Liver (tissue), 3 donors: ENCODE data around the gene NECTIN4.

ENCODE experiments used
- EGR1 ChIP-seq, 2 donors: IDR thresholded peaks; 2 replicates each; pipeline ENCODE4 v1.6.1; 2016 to 2018; ENCODE audit warnings: antibody characterized with exemption in 2 of 2, low read depth in 2 of 2
- GABPA ChIP-seq, 2 donors: IDR thresholded peaks in 1 of 2; conservative IDR thresholded peaks in 1 of 2; 2 replicates each; pipeline ENCODE4 v1.6.1; 2016; ENCODE audit warnings: antibody characterized with exemption in 2 of 2, mild to moderate bottlenecking in 1 of 2, moderate library complexity in 1 of 2
- JUND ChIP-seq, 2 donors: IDR thresholded peaks; 2 replicates each; pipeline ENCODE4 v1.6.1; 2016; ENCODE audit warnings: antibody characterized with exemption in 2 of 2
- RAD21 ChIP-seq, 2 donors: IDR thresholded peaks; 2 replicates each; pipeline ENCODE4 v1.6.1; 2016; ENCODE audit warnings: antibody characterized with exemption in 2 of 2, mild to moderate bottlenecking in 2 of 2
- TAF1 ChIP-seq: conservative IDR thresholded peaks from 2 replicates; pipeline ENCODE4 v1.6.1; 2016; ENCODE audit warnings: antibody characterized with exemption, mild to moderate bottlenecking
- TF ChIP-seq, protein P1 (sequence below): IDR thresholded peaks from 2 replicates; pipeline ENCODE4 v1.6.1; 2016; ENCODE audit warnings: antibody characterized with exemption
- TF ChIP-seq, protein P2 (sequence below): fragments of 150-350 bp; IDR thresholded peaks from 2 replicates; pipeline ENCODE4 v1.5.1; 2017; ENCODE audit warnings: improper control_type of control experiment, low read depth, low read length; ENCODE audit not compliant: missing input control
- TF ChIP-seq, protein P3 (sequence below): IDR thresholded peaks from 2 replicates; pipeline ENCODE4 v1.6.1; 2016; ENCODE audit warnings: antibody characterized with exemption, mild to moderate bottlenecking
- donor health status: healthy.
- donor health status: healthy.

DNA sequence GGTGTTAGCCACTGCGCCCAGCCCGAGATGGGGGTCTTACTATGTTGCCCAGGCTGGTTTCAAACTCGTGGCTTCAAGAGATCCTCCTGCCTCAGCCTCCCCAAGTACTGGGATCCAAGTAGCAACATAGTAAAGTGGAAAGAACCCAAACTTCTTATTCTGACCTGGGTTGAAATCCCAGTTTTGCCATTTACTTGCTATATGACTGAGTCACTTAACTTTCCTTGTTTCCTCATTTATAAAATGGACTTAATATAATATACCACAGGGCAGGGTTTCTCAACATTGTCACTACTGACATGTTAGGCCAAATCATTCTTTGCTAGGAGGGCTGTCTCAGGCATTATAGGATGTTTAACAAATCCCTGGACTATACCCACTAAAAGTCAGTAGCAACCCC, 21.8 kb upstream of the NECTIN4 start:
- TF ChIP-seq TAF1 (no peak), EGR1 (IDR thresholded peaks at IDR 0.05; ENCODE audit: low read depth in 2 of 2) (no peak), JUND (IDR thresholded peaks at IDR 0.05) (no peak), RAD21 (IDR thresholded peaks at IDR 0.05) (no peak), GABPA (IDR thresholded peaks at IDR 0.05 in 1 of 2, conservative IDR thresholded peaks at IDR 0.05 in 1 of 2) (no peak)
- TF ChIP-seq, protein P1, sequence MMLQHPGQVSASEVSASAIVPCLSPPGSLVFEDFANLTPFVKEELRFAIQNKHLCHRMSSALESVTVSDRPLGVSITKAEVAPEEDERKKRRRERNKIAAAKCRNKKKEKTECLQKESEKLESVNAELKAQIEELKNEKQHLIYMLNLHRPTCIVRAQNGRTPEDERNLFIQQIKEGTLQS: no peak
- TF ChIP-seq, protein P2, sequence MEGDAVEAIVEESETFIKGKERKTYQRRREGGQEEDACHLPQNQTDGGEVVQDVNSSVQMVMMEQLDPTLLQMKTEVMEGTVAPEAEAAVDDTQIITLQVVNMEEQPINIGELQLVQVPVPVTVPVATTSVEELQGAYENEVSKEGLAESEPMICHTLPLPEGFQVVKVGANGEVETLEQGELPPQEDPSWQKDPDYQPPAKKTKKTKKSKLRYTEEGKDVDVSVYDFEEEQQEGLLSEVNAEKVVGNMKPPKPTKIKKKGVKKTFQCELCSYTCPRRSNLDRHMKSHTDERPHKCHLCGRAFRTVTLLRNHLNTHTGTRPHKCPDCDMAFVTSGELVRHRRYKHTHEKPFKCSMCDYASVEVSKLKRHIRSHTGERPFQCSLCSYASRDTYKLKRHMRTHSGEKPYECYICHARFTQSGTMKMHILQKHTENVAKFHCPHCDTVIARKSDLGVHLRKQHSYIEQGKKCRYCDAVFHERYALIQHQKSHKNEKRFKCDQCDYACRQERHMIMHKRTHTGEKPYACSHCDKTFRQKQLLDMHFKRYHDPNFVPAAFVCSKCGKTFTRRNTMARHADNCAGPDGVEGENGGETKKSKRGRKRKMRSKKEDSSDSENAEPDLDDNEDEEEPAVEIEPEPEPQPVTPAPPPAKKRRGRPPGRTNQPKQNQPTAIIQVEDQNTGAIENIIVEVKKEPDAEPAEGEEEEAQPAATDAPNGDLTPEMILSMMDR: no peak
- TF ChIP-seq, protein P3, sequence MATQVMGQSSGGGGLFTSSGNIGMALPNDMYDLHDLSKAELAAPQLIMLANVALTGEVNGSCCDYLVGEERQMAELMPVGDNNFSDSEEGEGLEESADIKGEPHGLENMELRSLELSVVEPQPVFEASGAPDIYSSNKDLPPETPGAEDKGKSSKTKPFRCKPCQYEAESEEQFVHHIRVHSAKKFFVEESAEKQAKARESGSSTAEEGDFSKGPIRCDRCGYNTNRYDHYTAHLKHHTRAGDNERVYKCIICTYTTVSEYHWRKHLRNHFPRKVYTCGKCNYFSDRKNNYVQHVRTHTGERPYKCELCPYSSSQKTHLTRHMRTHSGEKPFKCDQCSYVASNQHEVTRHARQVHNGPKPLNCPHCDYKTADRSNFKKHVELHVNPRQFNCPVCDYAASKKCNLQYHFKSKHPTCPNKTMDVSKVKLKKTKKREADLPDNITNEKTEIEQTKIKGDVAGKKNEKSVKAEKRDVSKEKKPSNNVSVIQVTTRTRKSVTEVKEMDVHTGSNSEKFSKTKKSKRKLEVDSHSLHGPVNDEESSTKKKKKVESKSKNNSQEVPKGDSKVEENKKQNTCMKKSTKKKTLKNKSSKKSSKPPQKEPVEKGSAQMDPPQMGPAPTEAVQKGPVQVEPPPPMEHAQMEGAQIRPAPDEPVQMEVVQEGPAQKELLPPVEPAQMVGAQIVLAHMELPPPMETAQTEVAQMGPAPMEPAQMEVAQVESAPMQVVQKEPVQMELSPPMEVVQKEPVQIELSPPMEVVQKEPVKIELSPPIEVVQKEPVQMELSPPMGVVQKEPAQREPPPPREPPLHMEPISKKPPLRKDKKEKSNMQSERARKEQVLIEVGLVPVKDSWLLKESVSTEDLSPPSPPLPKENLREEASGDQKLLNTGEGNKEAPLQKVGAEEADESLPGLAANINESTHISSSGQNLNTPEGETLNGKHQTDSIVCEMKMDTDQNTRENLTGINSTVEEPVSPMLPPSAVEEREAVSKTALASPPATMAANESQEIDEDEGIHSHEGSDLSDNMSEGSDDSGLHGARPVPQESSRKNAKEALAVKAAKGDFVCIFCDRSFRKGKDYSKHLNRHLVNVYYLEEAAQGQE: no peak
